BLaER1 (cell line): ENCODE results near the gene DNM2.
A peak's percentile ranks its signal among the peaks of the same experiment; 100 is the strongest.
"Not testable (repeated sequence)": the region's sequence is repeated elsewhere in the genome, so short reads cannot be mapped to it uniquely, and the experiment has no call there.

Source experiments
- H3K27ac ChIP-seq: shearing (Covaris generic); formaldehyde crosslinking; 2 replicates; pipeline ENCODE4 v1.8.1; 2022
- H3K27me3 ChIP-seq: shearing (Covaris generic); formaldehyde crosslinking; 2 replicates; pipeline ENCODE4 v1.8.1; 2022
- H3K36me3 ChIP-seq: shearing (Covaris generic); formaldehyde crosslinking; 2 replicates; pipeline ENCODE4 v1.8.1; 2022
- H3K4me1 ChIP-seq: shearing (Covaris generic); formaldehyde crosslinking; 2 replicates; pipeline ENCODE4 v1.8.1; 2022
- H3K4me2 ChIP-seq: shearing (Covaris generic); formaldehyde crosslinking; 2 replicates; pipeline ENCODE4 v1.8.1; 2022
- H3K4me3 ChIP-seq: shearing (Covaris generic); formaldehyde crosslinking; 2 replicates; pipeline ENCODE4 v1.8.1; 2022
- H3K9ac ChIP-seq: shearing (Covaris generic); formaldehyde crosslinking; 2 replicates; pipeline ENCODE4 v1.8.1; 2022
- H3K9me3 ChIP-seq: shearing (Covaris generic); formaldehyde crosslinking; 2 replicates; pipeline ENCODE4 v1.8.1; 2022
- H4K20me1 ChIP-seq: shearing (Covaris generic); formaldehyde crosslinking; 2 replicates; pipeline ENCODE4 v1.8.1; 2022
- Cebpa-rat ChIP-seq: shearing (Covaris generic); IDR thresholded peaks from 2 replicates; pipeline ENCODE4 v1.8.1; 2022

DNM2 gene

DNA sequence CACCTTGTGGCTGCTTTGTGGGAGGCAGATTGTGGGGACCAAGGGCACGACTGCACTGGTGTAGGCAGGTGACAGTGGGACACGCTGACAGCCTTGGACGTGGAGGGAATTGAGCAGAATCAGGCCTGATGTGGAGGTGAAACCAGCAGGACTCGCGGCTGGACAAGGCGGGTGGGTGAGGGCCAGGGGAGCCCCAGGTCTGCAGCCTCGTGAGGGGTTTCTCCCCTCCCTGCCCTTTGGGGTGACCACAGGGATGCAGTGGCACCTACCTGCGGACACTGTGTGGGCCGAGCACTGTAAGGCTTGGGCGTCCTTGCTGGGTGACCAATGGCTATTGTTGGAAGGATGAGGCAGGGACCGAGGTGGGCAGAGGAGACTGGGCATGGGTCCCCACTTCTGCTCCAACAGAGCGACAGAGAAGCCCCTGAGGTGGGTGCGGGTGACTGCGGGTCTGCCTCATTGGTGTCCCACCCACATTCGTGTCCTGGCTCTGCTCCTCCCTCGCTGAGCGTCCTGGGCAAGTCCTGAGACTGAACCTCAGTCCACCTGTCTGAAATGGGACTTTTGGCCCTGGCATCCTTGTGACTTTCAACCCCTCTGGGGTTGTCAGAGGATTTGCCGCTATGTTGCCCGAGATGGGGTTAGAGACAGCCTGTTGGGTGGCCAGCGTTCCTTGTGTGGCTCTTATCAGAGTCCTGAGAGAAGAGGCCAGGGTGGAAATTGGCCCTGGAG lies 30.5 kb downstream of the DNM2 start:
- Histone ChIP-seq H3K9ac (peak overlapping the region; percentile 75), H3K4me2 (peak overlapping the region; percentile 84), H3K9me3 (no peaks in the 10 kb centered on the region), H4K20me1 (peaks cover 96% of the 10 kb centered on the region), H3K27ac (peak overlapping the region; percentile 89), H3K4me1 (peaks cover 98% of the 10 kb centered on the region), H3K27me3 (no peaks in the 10 kb centered on the region), H3K36me3 (peaks cover 9% of the 10 kb centered on the region; the same call in 1 of the 2 replicates), H3K4me3 (peak overlapping the region; percentile 52)
- TF ChIP-seq Cebpa-rat, result no peak

DNA sequence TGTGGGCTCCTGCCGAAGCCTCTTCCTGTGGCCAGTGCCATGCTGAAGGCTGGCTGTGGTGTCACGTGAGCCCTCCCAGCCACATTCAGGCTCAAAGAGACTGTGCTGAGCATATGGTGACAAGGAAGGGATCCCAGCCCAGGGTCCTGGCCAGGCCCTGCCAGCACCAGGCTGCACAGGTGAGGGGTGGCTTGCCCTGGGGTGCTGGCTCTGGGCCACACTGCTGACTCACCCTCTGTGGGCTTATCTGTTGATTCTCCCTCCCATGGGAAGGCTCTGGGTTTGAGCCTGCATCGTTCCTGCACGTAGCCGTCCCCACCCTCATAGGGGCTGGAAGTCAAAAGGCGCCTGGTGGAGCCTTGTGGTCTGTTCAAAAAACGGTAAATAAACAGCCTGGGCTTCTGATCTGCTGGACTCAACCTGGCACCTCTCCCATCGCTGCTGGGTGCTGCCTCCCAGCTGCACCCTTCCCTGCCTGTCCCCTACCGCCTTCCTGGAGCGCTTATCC lies 31.1 kb downstream of the DNM2 start:
- Histone ChIP-seq H3K9me3 (no peaks in the 10 kb centered on the region), H3K4me3 (peak overlapping the region; percentile 52), H3K9ac (peak overlapping the region; percentile 75), H3K27ac (peak overlapping the region; percentile 89), H3K4me2 (peak overlapping the region; percentile 84), H3K27me3 (no peaks in the 10 kb centered on the region), H4K20me1 (peaks cover 95% of the 10 kb centered on the region), H3K4me1 (peaks cover 98% of the 10 kb centered on the region), H3K36me3 (peaks cover 9% of the 10 kb centered on the region; the same call in 1 of the 2 replicates)
- no peak for TF ChIP-seq Cebpa-rat

DNA sequence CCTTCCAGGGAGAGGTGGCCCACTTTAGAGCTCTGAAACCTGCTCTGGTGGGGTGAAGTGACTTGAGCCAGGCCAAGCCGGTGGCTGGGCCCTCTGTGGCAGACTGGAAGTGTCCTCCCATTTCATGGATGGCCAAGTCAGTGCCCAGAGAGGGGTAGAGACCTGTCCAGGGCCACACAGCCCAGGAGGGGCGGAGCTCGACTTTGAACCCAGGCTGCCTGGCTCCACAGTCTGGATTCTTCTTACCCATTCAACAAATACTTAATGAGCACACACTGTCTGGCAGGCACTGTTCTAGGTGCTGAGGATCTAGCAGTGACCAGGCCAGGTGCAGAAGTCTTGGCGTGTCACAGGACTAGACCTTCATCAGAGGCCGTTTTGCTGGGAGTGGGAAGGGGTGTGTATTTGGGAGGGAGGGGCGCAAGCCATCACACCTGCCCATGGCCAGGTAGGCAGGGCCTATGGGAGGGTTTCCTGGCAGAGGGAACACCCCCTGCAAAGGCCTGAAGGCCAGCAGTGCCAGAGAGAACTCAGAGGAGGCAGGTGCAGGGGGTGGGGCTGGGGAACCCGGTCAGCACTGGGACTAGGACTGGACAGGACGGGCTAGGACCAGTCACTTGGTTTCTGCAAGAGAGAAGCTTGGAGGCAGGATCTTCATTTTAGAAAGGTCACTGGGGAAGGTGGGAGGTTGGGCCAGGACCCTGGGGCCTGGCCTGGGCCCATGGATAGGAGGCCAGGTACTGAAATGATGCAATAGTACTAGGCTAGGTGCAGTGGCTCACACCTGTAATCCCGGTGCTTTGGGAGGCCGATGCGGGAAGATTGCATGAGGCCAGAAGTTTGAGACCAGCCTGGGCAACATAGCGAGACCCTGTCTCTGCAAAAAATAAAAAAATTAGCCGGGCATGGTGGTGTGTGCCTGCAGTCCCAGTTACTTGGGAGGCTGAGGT lies 31.8 kb downstream of the DNM2 start:
- H3K9ac ChIP-seq, result peak overlapping the region; percentile 75
- peaks cover 94% of the 10 kb centered on the region for H4K20me1 ChIP-seq

GRCh38 chr19:10751109-10751953 lies 33.5 kb downstream of the DNM2 start:
- peak overlapping the region; percentile 84 for H3K4me2 ChIP-seq
- H3K9ac ChIP-seq, result peak overlapping the region; percentile 51; the same call in 1 of the 2 replicates
- TF ChIP-seq Cebpa-rat, result no peak
- H3K9me3 ChIP-seq, result no peaks in the 10 kb centered on the region
- peaks cover 96% of the 10 kb centered on the region for H4K20me1 ChIP-seq
- peak overlapping the region; percentile 65 for H3K27ac ChIP-seq
- peaks cover 99% of the 10 kb centered on the region for H3K4me1 ChIP-seq
- no peak overlapping the region for H3K4me3 ChIP-seq
- no peaks in the 10 kb centered on the region for H3K27me3 ChIP-seq
- peaks cover 19% of the 10 kb centered on the region for H3K36me3 ChIP-seq

More for the DNA sequence above, 31.8 kb downstream of the DNM2 start:
- Histone ChIP-seq H3K36me3 (peaks cover 14% of the 10 kb centered on the region), H3K4me2 (peak overlapping the region; percentile 84), H3K4me1 (peaks cover 98% of the 10 kb centered on the region), H3K27ac (peak overlapping the region; percentile 89), H3K4me3 (peak overlapping the region; percentile 52), H3K9me3 (no peaks in the 10 kb centered on the region), H3K27me3 (no peaks in the 10 kb centered on the region)
- no peak for TF ChIP-seq Cebpa-rat

DNA sequence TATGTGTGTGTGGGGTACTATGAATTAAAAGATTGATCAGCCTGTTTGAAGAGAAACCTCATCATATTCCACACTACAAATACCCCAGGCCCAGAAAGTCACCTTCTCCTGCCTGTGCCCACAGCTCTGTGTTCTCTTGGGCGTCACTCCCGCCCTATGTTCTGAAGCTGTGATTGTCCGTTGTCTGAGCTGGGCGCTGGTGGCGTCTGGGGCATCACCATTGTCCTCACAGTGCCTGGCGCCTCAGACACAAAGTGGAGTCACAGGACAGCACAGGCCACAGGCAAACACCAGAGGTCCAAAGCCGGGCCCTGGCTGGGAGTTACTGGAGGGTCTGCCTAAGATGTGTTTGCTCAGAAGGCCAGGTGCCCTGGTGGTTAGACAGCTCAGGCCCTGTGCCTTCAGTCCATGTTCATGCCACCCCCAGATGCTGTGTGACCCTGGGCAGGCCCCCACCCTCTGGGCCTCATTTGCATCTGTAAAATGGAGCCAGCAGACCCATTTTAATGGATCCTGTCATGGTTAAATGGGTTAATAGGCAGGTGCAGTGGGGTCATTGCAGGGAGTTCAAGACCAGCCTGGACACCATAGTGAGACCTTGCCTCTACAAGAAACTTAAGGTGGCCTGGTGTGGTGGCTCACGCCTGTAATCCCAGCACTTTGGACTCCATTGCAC lies 34.5 kb downstream of the DNM2 start:
- Histone ChIP-seq H3K27ac (peak overlapping the region; percentile 65), H3K4me2 (peak overlapping the region; percentile 84), H3K9me3 (0 out of 2 replicates have a peak, but pooled peaks cover 4% of the 10 kb centered on the region), H3K4me1 (peaks cover 99% of the 10 kb centered on the region), H3K9ac (peak overlapping the region; percentile 51; the same call in 1 of the 2 replicates), H3K27me3 (no peaks in the 10 kb centered on the region), H3K36me3 (peaks cover 30% of the 10 kb centered on the region), H4K20me1 (peaks cover 96% of the 10 kb centered on the region), H3K4me3 (no peak overlapping the region)
- no peak for TF ChIP-seq Cebpa-rat

- no peak for TF ChIP-seq Cebpa-rat
- Histone ChIP-seq H3K4me3 (no peak overlapping the region), H3K27ac (peak overlapping the region; percentile 65), H3K4me2 (peak overlapping the region; percentile 84), H3K9me3 (0 out of 2 replicates have a peak, but pooled peaks cover 11% of the 10 kb centered on the region), H4K20me1 (peaks cover 90% of the 10 kb centered on the region), H3K27me3 (no peaks in the 10 kb centered on the region), H3K4me1 (peaks cover 98% of the 10 kb centered on the region), H3K9ac (no peak overlapping the region), H3K36me3 (peaks cover 35% of the 10 kb centered on the region)
Measured at GRCh38 chr19:10752913-10753704, 35.2 kb downstream of the DNM2 start.

- H3K36me3 ChIP-seq, result peaks cover 41% of the 10 kb centered on the region
- H3K9me3 ChIP-seq, result 0 out of 2 replicates have a peak, but pooled peaks cover 11% of the 10 kb centered on the region
- H3K4me2 ChIP-seq, result peak overlapping the region; percentile 55
- H3K27me3 ChIP-seq, result no peaks in the 10 kb centered on the region
- no peak overlapping the region for H3K4me3 ChIP-seq
- peak overlapping the region; percentile 71 for H3K27ac ChIP-seq
- no peak for TF ChIP-seq Cebpa-rat
- H4K20me1 ChIP-seq, result peaks cover 81% of the 10 kb centered on the region
- peak overlapping the region; percentile 46 for H3K9ac ChIP-seq
- peaks cover 90% of the 10 kb centered on the region for H3K4me1 ChIP-seq
Measured at GRCh38 chr19:10756371-10756770, 38.5 kb downstream of the DNM2 start.

DNA sequence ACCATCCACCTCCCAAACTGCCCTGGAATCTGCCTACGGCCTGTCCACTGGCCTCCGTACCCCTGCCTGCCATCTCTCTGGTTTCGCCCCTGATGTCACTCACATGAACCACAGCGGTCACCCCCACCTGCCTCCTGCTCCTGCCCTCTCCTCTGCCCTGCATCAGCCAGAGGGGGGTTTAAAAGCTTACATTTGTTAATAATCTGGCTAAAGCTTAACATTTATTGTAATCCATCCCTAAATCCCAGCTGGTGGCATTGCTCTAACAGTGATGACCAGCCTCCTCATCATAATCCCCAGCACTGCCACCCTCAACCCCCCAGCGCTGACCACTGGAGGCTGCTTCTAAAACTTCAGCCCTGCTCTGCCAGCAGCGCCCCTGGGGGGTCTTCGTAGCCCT lies 38.9 kb downstream of the DNM2 start:
- Histone ChIP-seq H4K20me1 (peaks cover 81% of the 10 kb centered on the region), H3K36me3 (peaks cover 45% of the 10 kb centered on the region), H3K4me1 (peaks cover 90% of the 10 kb centered on the region), H3K27ac (peak overlapping the region; percentile 71), H3K9ac (peak overlapping the region; percentile 46), H3K4me3 (no peak overlapping the region), H3K4me2 (peak overlapping the region; percentile 55), H3K9me3 (0 out of 2 replicates have a peak, but pooled peaks cover 11% of the 10 kb centered on the region), H3K27me3 (no peaks in the 10 kb centered on the region)
- TF ChIP-seq Cebpa-rat, result no peak

- Histone ChIP-seq H3K9me3 (0 out of 2 replicates have a peak, but pooled peaks cover 11% of the 10 kb centered on the region), H3K4me1 (peaks cover 90% of the 10 kb centered on the region), H3K27ac (peak overlapping the region; percentile 71; the same call in 1 of the 2 replicates), H4K20me1 (peaks cover 80% of the 10 kb centered on the region), H3K36me3 (peaks cover 54% of the 10 kb centered on the region)
- H3K27me3 ChIP-seq, H3K9ac ChIP-seq, H3K4me2 ChIP-seq, H3K4me3 ChIP-seq: not testable (repeated sequence)
Measured at GRCh38 chr19:10758050-10758449, 40.2 kb downstream of the DNM2 start.
